ENCODE measurements around the gene MCTP1.

Gene MCTP1

GRCh38 chr5:94759022-94759421, 525.9 kb downstream of the MCTP1 start:
- no peak for DNase-seq (ENCODE audit: low spot score)

GRCh38 chr5:94754824-94755223, 530.1 kb downstream of the MCTP1 start:
- no peak for DNase-seq (ENCODE audit: low spot score)

GRCh38 chr5:94751460-94751859, 533.4 kb downstream of the MCTP1 start:
- DNase-seq (ENCODE audit: low spot score), result no peak

- DNase-seq (ENCODE audit: low spot score), result no peak
Observed at GRCh38 chr5:94750681-94751080, 534.2 kb downstream of the MCTP1 start.

- no peak for DNase-seq (ENCODE audit: low spot score)
Observed at GRCh38 chr5:94749042-94749441, 535.9 kb downstream of the MCTP1 start.

GRCh38 chr5:94748212-94748611, 536.7 kb downstream of the MCTP1 start:
- no peak for DNase-seq (ENCODE audit: low spot score)

GRCh38 chr5:94747371-94747770, 537.5 kb downstream of the MCTP1 start:
- DNase-seq (ENCODE audit: low spot score), result no peak

- no peak for DNase-seq (ENCODE audit: low spot score)
Observed at GRCh38 chr5:94746731-94747124, 538.2 kb downstream of the MCTP1 start.

- no peak for DNase-seq (ENCODE audit: low spot score)
Observed at GRCh38 chr5:94745786-94746730, 538.8 kb downstream of the MCTP1 start.

GRCh38 chr5:94744906-94745305, 540.0 kb downstream of the MCTP1 start:
- no peak for DNase-seq (ENCODE audit: low spot score)

GRCh38 chr5:94742852-94743251, 542.0 kb downstream of the MCTP1 start:
- no peak for DNase-seq (ENCODE audit: low spot score)

GRCh38 chr5:94740286-94740685, 544.6 kb downstream of the MCTP1 start:
- no peak for DNase-seq (ENCODE audit: low spot score)

GRCh38 chr5:94736498-94736897, 548.4 kb downstream of the MCTP1 start:
- DNase-seq (ENCODE audit: low spot score), result no peak

GRCh38 chr5:94731471-94731870, 553.4 kb downstream of the MCTP1 start:
- DNase-seq (ENCODE audit: low spot score), result no peak

GRCh38 chr5:94725142-94725541, 559.8 kb downstream of the MCTP1 start:
- DNase-seq (ENCODE audit: low spot score), result no peak

- no peak for DNase-seq (ENCODE audit: low spot score)
Observed at GRCh38 chr5:94715768-94716167, 569.1 kb downstream of the MCTP1 start.

- DNase-seq (ENCODE audit: low spot score), result no peak
Observed at GRCh38 chr5:94711785-94712184, 573.1 kb downstream of the MCTP1 start.

- no peak for DNase-seq (ENCODE audit: low spot score)
Observed at GRCh38 chr5:94709277-94709676, 575.6 kb downstream of the MCTP1 start.

GRCh38 chr5:94707359-94707758, 577.5 kb downstream of the MCTP1 start:
- DNase-seq (ENCODE audit: low spot score), result no peak

- DNase-seq (ENCODE audit: low spot score), result no peak
Observed at GRCh38 chr5:94705427-94705826, 579.5 kb downstream of the MCTP1 start.

GRCh38 chr5:94702729-94703128, 582.2 kb downstream of the MCTP1 start:
- DNase-seq (ENCODE audit: low spot score), result no peak

GRCh38 chr5:94700592-94700991, 584.3 kb downstream of the MCTP1 start:
- no peak for DNase-seq (ENCODE audit: low spot score)

- DNase-seq (ENCODE audit: low spot score), result no peak
Observed at GRCh38 chr5:94699562-94699961, 585.3 kb downstream of the MCTP1 start.

- no peak for DNase-seq (ENCODE audit: low spot score)
Observed at GRCh38 chr5:94698197-94698596, 586.7 kb downstream of the MCTP1 start.
